GM12873 (cell line): Measurements from ENCODE around the gene SLC45A3.

ENCODE experiments used
- TF ChIP-seq, protein P1 (sequence below): IDR thresholded peaks from 2 replicates; pipeline ENCODE4 v1.5.1; 2012; ENCODE audit warnings: low read depth, mild to moderate bottlenecking, moderate library complexity, low read length, control low read depth; ENCODE audit not compliant: insufficient read depth; ENCODE audit errors: missing control alignments

Gene SLC45A3

DNA sequence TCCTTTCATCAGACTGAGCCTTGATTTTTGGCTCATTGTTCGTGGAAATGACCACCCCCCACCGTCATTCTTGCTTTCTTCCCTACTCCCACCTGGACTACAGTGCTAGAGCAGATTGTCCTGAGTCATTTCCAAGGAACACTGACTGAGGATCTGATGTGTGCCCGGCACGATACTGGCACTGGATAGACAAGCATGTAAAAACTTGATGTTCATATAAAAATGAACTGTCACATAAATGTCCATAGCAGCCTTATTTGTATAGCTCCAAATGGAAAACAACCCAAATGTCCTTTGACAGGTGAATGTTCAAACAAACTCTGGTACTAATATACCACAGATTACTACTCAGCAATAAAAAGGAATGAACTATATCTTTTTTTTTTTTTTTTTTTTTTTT is 18.6 kb upstream of the SLC45A3 start:
- TF ChIP-seq, protein P1, sequence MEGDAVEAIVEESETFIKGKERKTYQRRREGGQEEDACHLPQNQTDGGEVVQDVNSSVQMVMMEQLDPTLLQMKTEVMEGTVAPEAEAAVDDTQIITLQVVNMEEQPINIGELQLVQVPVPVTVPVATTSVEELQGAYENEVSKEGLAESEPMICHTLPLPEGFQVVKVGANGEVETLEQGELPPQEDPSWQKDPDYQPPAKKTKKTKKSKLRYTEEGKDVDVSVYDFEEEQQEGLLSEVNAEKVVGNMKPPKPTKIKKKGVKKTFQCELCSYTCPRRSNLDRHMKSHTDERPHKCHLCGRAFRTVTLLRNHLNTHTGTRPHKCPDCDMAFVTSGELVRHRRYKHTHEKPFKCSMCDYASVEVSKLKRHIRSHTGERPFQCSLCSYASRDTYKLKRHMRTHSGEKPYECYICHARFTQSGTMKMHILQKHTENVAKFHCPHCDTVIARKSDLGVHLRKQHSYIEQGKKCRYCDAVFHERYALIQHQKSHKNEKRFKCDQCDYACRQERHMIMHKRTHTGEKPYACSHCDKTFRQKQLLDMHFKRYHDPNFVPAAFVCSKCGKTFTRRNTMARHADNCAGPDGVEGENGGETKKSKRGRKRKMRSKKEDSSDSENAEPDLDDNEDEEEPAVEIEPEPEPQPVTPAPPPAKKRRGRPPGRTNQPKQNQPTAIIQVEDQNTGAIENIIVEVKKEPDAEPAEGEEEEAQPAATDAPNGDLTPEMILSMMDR = no peak

DNA sequence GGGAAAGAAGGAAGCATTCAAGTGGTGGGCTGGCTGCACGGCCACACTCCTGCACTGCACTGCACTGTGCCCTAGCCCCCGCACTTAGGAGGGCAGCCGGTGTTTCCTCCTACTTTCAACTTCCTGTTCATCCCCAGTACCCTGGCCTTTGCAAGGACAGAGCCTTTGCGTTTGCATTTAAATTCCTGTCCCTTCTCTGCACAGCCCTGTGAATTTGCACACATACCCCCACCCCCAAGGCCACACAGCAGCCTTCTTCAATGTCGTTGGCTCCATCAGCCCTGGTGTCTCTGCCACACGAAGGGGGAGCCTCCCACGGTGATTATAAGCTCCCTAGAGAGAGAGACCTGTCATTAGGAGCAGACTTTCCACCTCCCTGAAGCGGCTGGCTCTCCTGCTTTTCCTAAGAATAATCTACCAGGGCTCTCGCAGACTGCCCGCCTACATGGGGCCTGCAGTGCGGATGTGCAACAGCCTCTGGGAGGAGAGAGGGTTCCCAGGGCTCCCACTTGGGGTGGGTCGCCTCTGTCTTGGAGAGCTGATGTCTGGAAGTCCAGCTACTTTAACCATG is 13.2 kb upstream of the SLC45A3 start:
- TF ChIP-seq, protein P1 = no peak

DNA sequence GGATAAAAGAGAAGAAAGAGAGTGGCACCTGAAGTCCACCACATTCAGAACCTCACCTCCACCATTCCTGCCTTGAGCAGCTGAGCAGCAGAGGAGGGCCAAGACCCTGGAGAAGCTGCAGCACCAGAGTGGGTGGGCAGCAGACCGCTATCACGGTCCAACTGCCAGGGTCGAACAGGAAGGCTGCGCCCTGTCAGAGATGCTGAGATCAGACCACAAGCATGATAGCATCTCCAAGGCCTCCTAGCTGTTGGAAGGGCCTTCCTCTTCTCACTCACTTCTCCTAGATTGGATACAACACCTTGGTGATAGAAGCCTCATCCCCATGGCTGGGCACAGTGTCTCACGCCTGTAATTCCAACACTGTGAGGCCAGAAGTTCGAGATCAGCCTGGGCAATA is 12.1 kb upstream of the SLC45A3 start:
- TF ChIP-seq, protein P1 = no peak

DNA sequence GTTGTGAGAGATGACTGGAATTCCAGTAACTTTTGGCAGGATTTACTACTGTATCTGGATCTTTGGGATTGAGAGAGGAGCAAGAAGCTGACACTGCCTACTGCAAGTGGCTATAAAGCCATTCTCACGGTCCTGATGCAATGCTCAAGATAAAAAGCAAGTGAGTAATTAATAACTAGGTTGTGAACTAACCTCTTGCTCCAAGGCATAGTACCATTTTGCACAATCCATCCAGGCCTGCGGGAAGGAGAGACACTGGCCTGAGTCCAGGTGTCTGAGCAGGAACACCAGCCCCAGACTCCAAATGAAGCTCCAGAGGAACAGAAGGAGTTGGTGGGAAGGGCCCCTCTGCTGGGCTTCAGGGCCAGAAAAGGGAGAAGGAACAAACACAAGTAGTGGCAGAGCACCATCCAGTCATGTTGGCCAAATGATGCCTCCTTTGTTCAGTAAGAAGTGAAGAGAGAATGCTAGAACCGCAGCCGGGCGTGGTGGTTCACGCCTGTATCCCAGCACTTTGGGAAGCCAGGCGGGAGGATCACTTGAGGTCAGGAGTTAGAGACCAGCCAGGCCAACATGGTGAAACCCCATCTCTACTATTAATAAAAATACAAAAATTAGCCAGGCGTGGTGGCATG is 9.9 kb upstream of the SLC45A3 start:
- TF ChIP-seq, protein P1 = no peak

DNA sequence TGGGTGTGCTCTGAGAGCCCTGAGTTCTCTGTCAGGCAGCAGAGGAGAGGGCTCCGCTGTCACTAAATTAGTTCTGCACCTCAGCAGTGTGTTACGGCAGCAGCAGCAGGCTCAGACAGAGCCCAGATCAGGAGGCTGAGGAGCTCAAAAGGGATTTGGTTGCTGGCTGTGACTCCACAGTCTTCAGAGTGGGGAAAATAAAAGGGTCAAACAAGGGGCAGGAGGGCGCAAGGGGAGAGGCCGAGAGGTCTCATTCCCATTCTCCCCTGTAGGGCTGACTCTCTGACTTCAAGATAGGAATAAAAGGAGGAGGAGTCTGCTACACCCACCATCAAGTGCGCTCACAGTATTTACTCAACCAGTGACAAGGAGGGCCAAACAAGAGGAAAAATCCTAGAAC is 9.2 kb upstream of the SLC45A3 start:
- TF ChIP-seq, protein P1 = no peak

DNA sequence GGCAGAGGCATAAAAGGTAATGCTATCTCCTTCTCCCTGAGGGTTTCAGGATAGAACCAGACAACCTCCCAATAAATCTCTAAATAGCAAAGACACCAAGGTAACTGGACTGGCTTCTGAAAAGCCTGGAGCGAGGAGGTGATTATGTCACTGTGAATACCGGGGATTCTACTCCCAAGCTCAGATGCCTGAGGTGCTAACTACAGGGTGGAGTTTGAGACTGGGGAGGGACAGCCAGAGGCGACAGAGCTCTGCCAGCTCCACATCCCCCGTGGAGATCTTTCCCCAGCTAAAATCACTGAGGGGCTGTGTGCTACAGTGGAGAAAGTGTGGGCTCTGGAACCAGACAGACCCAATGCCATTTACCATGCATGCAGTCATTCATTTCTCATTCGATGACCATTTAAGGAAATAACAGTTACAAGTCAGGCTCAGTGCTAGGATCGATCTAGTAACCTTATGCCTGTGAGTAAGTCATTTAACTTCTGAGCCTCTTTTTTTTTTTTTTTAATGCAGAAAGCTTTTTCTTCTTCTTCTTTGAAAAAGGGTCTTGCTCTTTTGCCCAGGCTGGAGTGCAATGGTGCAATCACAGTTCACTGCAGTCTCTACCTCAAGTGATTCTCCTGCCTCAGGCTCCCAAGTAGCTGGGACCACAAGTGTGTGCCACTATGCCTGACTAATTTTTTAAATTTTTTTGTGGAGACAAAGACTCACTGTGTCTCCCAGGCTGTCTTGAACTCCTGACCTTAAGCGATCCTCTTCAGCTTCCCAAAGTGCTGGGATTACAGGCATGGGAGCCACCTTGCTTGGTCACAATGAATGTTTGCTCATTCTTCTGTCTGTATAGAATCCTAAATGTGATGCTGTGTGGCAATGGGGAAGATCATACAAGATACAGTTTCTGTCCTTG is 8.1 kb upstream of the SLC45A3 start:
- TF ChIP-seq, protein P1 = no peak

DNA sequence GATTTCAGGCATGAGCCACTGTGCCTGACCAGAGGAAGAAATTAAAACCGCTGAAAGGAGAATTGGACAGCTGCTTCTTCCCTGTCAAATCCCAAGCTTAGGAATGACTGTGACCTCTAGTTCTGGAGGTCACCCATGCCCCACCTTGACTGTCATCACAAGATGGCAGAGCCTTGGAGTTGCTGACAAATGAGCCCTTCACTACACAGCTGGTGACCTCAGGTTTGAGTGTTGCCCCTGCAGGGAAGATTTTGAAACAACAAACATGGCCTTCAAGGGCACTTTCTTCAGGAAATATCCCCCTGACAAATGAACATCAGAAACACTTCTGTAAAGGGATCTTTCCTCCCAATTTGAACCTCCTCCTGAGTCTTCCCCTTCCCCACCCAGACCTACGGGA is 6.9 kb upstream of the SLC45A3 start:
- TF ChIP-seq, protein P1 = no peak
